H1 (cell line): ENCODE results near the gene TAF4. TPM values are rescaled to one million over a fixed set of nuclear protein-coding genes. Genes with fewer than 3 reads are reported as not detected.

Experiments used
- CTCF ChIA-PET: fragments of 300-600 bp; sonication (Branson Sonifier 250); formaldehyde crosslinking; loops from one replicate; lab custom pipeline; 2021; ENCODE audit not compliant: partially characterized antibody; lab: Charles Lee
- POLR2A ChIA-PET: fragments of 300-600 bp; sonication (Branson Sonifier 250); formaldehyde crosslinking; loops from one replicate; lab custom pipeline; 2021; ENCODE audit warnings: inconsistent platforms; ENCODE audit not compliant: partially characterized antibody; lab: Charles Lee
- DNase-seq, 2 experiments: peaks; one replicate each; pipeline versions ENCODE4 v3.0.0 to v3.0.0-alpha.2; 2010 to 2022; ENCODE audit warnings: low spot score in 2 of 2, low read depth in 1 of 2, mixed read lengths in 1 of 2
- FAIRE-seq: peaks from 2 replicates; lab custom pipeline; 2011; peaks lifted over from hg19 to GRCh38; lab: Jason Lieb, UNC
- H2AFZ ChIP-seq: 2 replicates; pipeline ENCODE4 v1.8.1; 2012; ENCODE audit warnings: low read length, inconsistent platforms
- H2AK5ac ChIP-seq: 2 replicates; pipeline ENCODE4 v1.6.1; 2013; ENCODE audit warnings: low read depth, low read length
- H2BK120ac ChIP-seq: replicated peaks from 2 replicates; pipeline ENCODE3; 2013; ENCODE audit warnings: low read depth, low read length, inconsistent platforms
- H2BK12ac ChIP-seq: 2 replicates; pipeline ENCODE4 v1.6.1; 2013; ENCODE audit warnings: low read depth, low read length
- H2BK15ac ChIP-seq: 2 replicates; pipeline ENCODE4 v1.6.1; 2013; ENCODE audit warnings: low read length
- H2BK20ac ChIP-seq: 2 replicates; pipeline ENCODE4 v1.6.1; 2013; ENCODE audit warnings: low read length
- H2BK5ac ChIP-seq: 2 replicates; pipeline ENCODE4 v1.6.1; 2013; ENCODE audit warnings: low read depth, low read length
- H3K14ac ChIP-seq: 2 replicates; pipeline ENCODE4 v1.6.1; 2013; ENCODE audit warnings: inconsistent platforms; ENCODE audit not compliant: insufficient read length
- H3K18ac ChIP-seq: 2 replicates; pipeline ENCODE4 v1.6.1; 2013; ENCODE audit warnings: low read length; ENCODE audit errors: extremely low read depth
- H3K23ac ChIP-seq: 2 replicates; pipeline ENCODE4 v1.6.1; 2013; ENCODE audit warnings: inconsistent platforms; ENCODE audit not compliant: insufficient read length
- H3K23me2 ChIP-seq: 2 replicates; pipeline ENCODE4 v1.6.1; 2013; ENCODE audit warnings: low read depth, low read length
- H3K27ac ChIP-seq: 2 replicates; pipeline ENCODE4 v1.6.1; 2011; ENCODE audit warnings: low read depth, low read length, inconsistent platforms
- H3K27me3 ChIP-seq, 4 experiments: replicated peaks in 1 of 4; 1 replicate in 1 of 4; 2 replicates in 3 of 4; pipeline versions ENCODE4 v1.6.1 to v1.8.1; 2011 to 2013; ENCODE audit warnings: low read length in 3 of 4, mild to moderate bottlenecking in 3 of 4, inconsistent platforms in 2 of 4, mixed read lengths in 2 of 4, moderate library complexity in 1 of 4; ENCODE audit not compliant: control insufficient read depth in 3 of 4, insufficient read depth in 3 of 4; ENCODE audit errors: extremely low read depth in 1 of 4
- H3K36me3 ChIP-seq, 4 experiments: 2 replicates each; pipeline versions ENCODE4 v1.6.1 to v1.8.1; 2011 to 2013; ENCODE audit warnings: mild to moderate bottlenecking in 4 of 4, low read length in 3 of 4, moderate library complexity in 2 of 4, control low read depth in 1 of 4, inconsistent platforms in 1 of 4; ENCODE audit not compliant: insufficient read depth in 4 of 4, control insufficient read depth in 2 of 4
- H3K4ac ChIP-seq: replicated peaks from 2 replicates; pipeline ENCODE3; 2013; ENCODE audit warnings: low read length, low read depth, mixed read lengths, inconsistent platforms; ENCODE audit not compliant: insufficient read length
- H3K4me1 ChIP-seq, 4 experiments: replicated peaks in 1 of 4; 1 replicate in 1 of 4; 2 replicates in 3 of 4; pipeline versions ENCODE4 v1.6.1 to v1.8.1; 2011 to 2013; ENCODE audit warnings: low read length in 3 of 4, inconsistent platforms in 2 of 4, mixed read lengths in 1 of 4; ENCODE audit not compliant: insufficient read depth in 4 of 4, control insufficient read depth in 3 of 4
- H3K4me2 ChIP-seq, 2 experiments: 2 replicates each; pipeline versions ENCODE4 v1.6.1 to v1.8.1; 2011 to 2013; ENCODE audit warnings: low read depth in 2 of 2, low read length in 2 of 2, control low read depth in 1 of 2, inconsistent platforms in 1 of 2, mild to moderate bottlenecking in 1 of 2; ENCODE audit not compliant: insufficient read depth in 1 of 2
- H3K4me3 ChIP-seq, 4 experiments: fragments of 200-600, 300-600 bp in 1 of 4; sonication (generic), shearing (Covaris generic), sonication (Bioruptor Twin) in 1 of 4; 2 replicates each; pipeline versions ENCODE4 v1.5.1 to v1.8.1; 2011 to 2016; ENCODE audit warnings: low read length in 4 of 4, low read depth in 3 of 4, control low read depth in 2 of 4, inconsistent platforms in 2 of 4, mild to moderate bottlenecking in 2 of 4, mixed read lengths in 1 of 4, moderate library complexity in 1 of 4; ENCODE audit not compliant: insufficient read depth in 2 of 4; ENCODE audit errors: extremely low read depth in 1 of 4
- H3K56ac ChIP-seq: replicated peaks from 2 replicates; pipeline ENCODE3; 2013; ENCODE audit warnings: low read depth, mild to moderate bottlenecking, mixed read lengths, low read length, inconsistent platforms; ENCODE audit not compliant: insufficient read length
- H3K79me1 ChIP-seq: 2 replicates; pipeline ENCODE4 v1.6.1; 2013; ENCODE audit warnings: low read depth, low read length, control low read depth
- H3K79me2 ChIP-seq, 2 experiments: 2 replicates each; pipeline versions ENCODE4 v1.6.1 to v1.8.1; 2012 to 2013; ENCODE audit warnings: low read length in 2 of 2, mild to moderate bottlenecking in 2 of 2, inconsistent platforms in 1 of 2; ENCODE audit not compliant: insufficient read depth in 2 of 2, control insufficient read depth in 1 of 2
- H3K9ac ChIP-seq, 4 experiments: replicated peaks in 1 of 4; 1 replicate in 1 of 4; 2 replicates in 3 of 4; pipeline versions ENCODE4 v1.6.1 to v1.8.1; 2011 to 2013; ENCODE audit warnings: low read depth in 3 of 4, low read length in 3 of 4, control low read depth in 2 of 4, mild to moderate bottlenecking in 2 of 4, moderate library complexity in 2 of 4, inconsistent platforms in 1 of 4; ENCODE audit errors: extremely low read depth in 1 of 4
- H3K9me3 ChIP-seq, 2 experiments: 2 replicates each; pipeline versions ENCODE4 v1.6.1 to v1.8.1; 2012 to 2013; ENCODE audit warnings: mild to moderate bottlenecking in 2 of 2, moderate library complexity in 2 of 2, control low read depth in 1 of 2, inconsistent platforms in 1 of 2, low read depth in 1 of 2, low read length in 1 of 2, mixed read lengths in 1 of 2; ENCODE audit not compliant: insufficient read depth in 2 of 2
- H4K20me1 ChIP-seq, 2 experiments: replicated peaks in 1 of 2; 2 replicates each; pipeline versions ENCODE3 to v1.8.1; 2011 to 2013; ENCODE audit warnings: inconsistent platforms in 2 of 2, low read length in 2 of 2, mild to moderate bottlenecking in 1 of 2; ENCODE audit not compliant: insufficient read depth in 2 of 2, control insufficient read depth in 1 of 2
- H4K5ac ChIP-seq: 2 replicates; pipeline ENCODE4 v1.6.1; 2013; ENCODE audit warnings: low read length, low read depth, mixed read lengths, inconsistent platforms; ENCODE audit not compliant: insufficient read length
- H4K8ac ChIP-seq: 2 replicates; pipeline ENCODE4 v1.8.0; 2013; ENCODE audit warnings: mild to moderate bottlenecking, moderate library complexity, low read length, inconsistent platforms; ENCODE audit not compliant: insufficient read depth; ENCODE audit errors: extremely low read depth
- H4K91ac ChIP-seq: replicated peaks from 2 replicates; pipeline ENCODE3; 2013; ENCODE audit warnings: low read length, mixed read lengths, inconsistent platforms; ENCODE audit not compliant: insufficient read length
- JUN ChIP-seq: IDR thresholded peaks from 2 replicates; pipeline ENCODE4 v1.6.1; 2011; ENCODE audit warnings: low read depth, mild to moderate bottlenecking, improper control_type of control experiment, low read length
- NANOG ChIP-seq: IDR thresholded peaks from 2 replicates; pipeline ENCODE4 v1.6.1; 2011; ENCODE audit warnings: low read length, low read depth, mild to moderate bottlenecking, inconsistent platforms; ENCODE audit not compliant: insufficient read depth, poor library complexity, severe bottlenecking
- PHF8 ChIP-seq: fragments of 200-600 bp; sonication (generic); conservative IDR thresholded peaks from 2 replicates; pipeline ENCODE4 v1.7.1; 2012; ENCODE audit warnings: low read depth, mild to moderate bottlenecking, inconsistent platforms, low read length, moderate library complexity
- POU5F1 ChIP-seq: IDR thresholded peaks from 2 replicates; pipeline ENCODE4 v1.6.1; 2011; ENCODE audit warnings: low read depth, mild to moderate bottlenecking, low read length, moderate library complexity
- TAF1 ChIP-seq: IDR thresholded peaks from 2 replicates; pipeline ENCODE4 v1.6.1; 2011; ENCODE audit warnings: mild to moderate bottlenecking, low read depth, low read length
- WGBS, 2 experiments: shearing (Covaris generic) in 1 of 2; methylation state at CpG; one replicate each; pipeline versions ENCODE4 v1.1.6 to v1.1.7; 2013 to 2015; ENCODE audit warnings: low lambda C conversion rate in 2 of 2, mixed read lengths in 2 of 2, inconsistent platforms in 1 of 2, low coverage in 1 of 2, missing lambda C conversion rate in 1 of 2; ENCODE audit not compliant: insufficient replicate concordance in 2 of 2, insufficient coverage in 1 of 2, insufficient read length in 1 of 2; ENCODE audit errors: extremely low coverage in 1 of 2, missing lambda C conversion rate in 1 of 2; 5-methylcytosine and 5-hydroxymethylcytosine counted together
- polyA plus RNA-seq, 7 experiments: library from polyadenylated mRNA; depleted of rRNA in 3 of 7; stranded (reverse) in 5 of 7; unstranded in 2 of 7; fragments of >200 nt in 5 of 7; fragments of 200-250 nt in 2 of 7; gene quantifications; 1 replicate in 5 of 7; 2 replicates in 1 of 7; 4 replicates in 1 of 7; pipeline versions ENCODE4 v1.2.1 to v1.2.3, GENCODE V29; 2011 to 2013; ENCODE audit warnings: missing spikeins in 2 of 7, mixed read lengths in 2 of 7
- total RNA-seq: library from RNA; stranded (reverse); fragmentation: NEBNext Ultra II Directional; extraction: Animal tissue kit (Norgen Biotek cat#: 25700); gene quantifications from 2 replicates; pipeline ENCODE4 v1.2.1, GENCODE V29; 2021

TAF4 gene
- total and polyA plus RNA-seq, 2 of the 8 experiments (the other 6 are each of a cell fraction or from before 2014, with no cell fraction given): 16.0 to 30.1 TPM

DNA sequence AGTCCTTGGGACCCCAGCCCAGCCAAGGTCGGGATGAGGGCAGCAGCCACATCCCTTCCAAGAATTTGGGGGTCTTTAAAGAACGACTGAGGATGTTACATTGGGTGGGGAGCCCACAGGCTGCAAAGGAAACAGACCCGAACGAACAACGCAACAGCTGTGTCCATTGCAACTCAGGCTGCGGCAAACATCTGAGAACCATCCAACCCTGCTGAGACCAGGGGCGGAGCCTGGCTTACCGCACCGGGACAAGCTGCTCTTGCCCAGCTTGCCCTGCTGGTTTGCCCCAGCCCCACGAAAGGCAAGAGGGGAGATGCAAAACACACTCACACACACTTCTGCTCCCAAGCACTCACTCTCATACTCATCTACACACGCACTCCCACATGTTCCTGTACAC, 21.5 kb upstream of the TAF4 start:
- Histone ChIP-seq H4K5ac (no peak overlapping the region), H3K4me2 (no peak overlapping the region), H3K23ac (no peak overlapping the region)
- no peak for DNase-seq
- no peak for TF ChIP-seq POU5F1
- no peak for TF ChIP-seq JUN
- no peak for TF ChIP-seq PHF8
- no peak for TF ChIP-seq TAF1
- TF ChIP-seq NANOG: no peak
- TF ChIP-seq, all 59 proteins: peak for 0
- Histone ChIP-seq H3K4ac (no peak overlapping the region), H2BK12ac (0 out of 2 replicates have a peak overlapping the region, but pooled peaks have one; percentile 55), H3K14ac (no peak overlapping the region), H3K27ac (no peak overlapping the region), H2AK5ac (no peak overlapping the region), H3K79me1 (no peaks in the 10 kb centered on the region), H3K9ac (no peak overlapping the region), H2BK120ac (no peak overlapping the region), H2AFZ (no peak overlapping the region), H3K4me1 (peaks cover 0 to 3% (median 0%) of the 10 kb centered on the region in 4 experiments; a peak in 1 of 7 replicates), H4K8ac (no peak overlapping the region), H3K23me2 (peaks cover 2% of the 10 kb centered on the region; the same call in 1 of the 2 replicates), H3K27me3 (peaks cover 0 to 2% (median 0%) of the 10 kb centered on the region in 4 experiments; a peak in 2 of 7 replicates), H3K56ac (no peak overlapping the region), H4K91ac (no peak overlapping the region), H4K20me1 (peaks cover 0 to 5% of the 10 kb centered on the region in 2 experiments), H3K9me3 (no peaks in the 10 kb centered on the region), H2BK15ac (0 out of 2 replicates have a peak overlapping the region, but pooled peaks have one; percentile 81), H3K36me3 (no peaks in the 10 kb centered on the region), H3K79me2 (no peaks in the 10 kb centered on the region), H3K4me3 (no peak overlapping the region), H2BK5ac (no peak overlapping the region), H2BK20ac (0 out of 2 replicates have a peak overlapping the region, but pooled peaks have one; percentile 43), H3K18ac (no peak overlapping the region)
- POLR2A ChIA-PET: interaction anchor here (0.7 to 2.1 kb wide), 4 partner anchors 20 to 71 kb away, joined by 3 to 12 read pairs (median 4); no protein-coding TSS in a partner anchor
- WGBS, 2 experiments: 85% methylated on average over 11 of the region's 11 CpGs; no CpG with 5 or more reads in 1 of the 2 experiments
- CTCF ChIA-PET: interaction anchor here (0.5 kb wide), 2 partner anchors 15 to 51 kb away, joined by 3 read pairs; no protein-coding TSS in a partner anchor
- no peak for FAIRE-seq
